Stimulated activated CD8-positive, alpha-beta memory T cell treated with anti-CD3 and anti-CD28 coated beads, Interleukin-12 subunit alpha, Interleukin-12 subunit beta, amount 100 ng/mL, for 1 hour (primary cell): ENCODE data around the gene CELA1.
"Not testable (repeated sequence)": the region's sequence is repeated elsewhere in the genome, so short reads cannot be mapped to it uniquely, and the experiment has no call there.

ENCODE experiments used
- DNase-seq: peaks from one replicate; pipeline ENCODE4 v3.0.0-alpha.2; 2020; ENCODE audit warnings: low read depth

The CELA1 gene

GRCh38 chr12:51343201-51343600 lies 3.3 kb downstream of the CELA1 start:
- no peak for DNase-seq

- DNase-seq, result no peak
These were observed 4.1 kb downstream of the CELA1 start for GRCh38 chr12:51342416-51342815.

GRCh38 chr12:51341251-51342007 lies 5.0 kb downstream of the CELA1 start:
- DNase-seq, result peak; percentile 50

GRCh38 chr12:51339750-51340149 lies 6.7 kb downstream of the CELA1 start:
- DNase-seq, result no peak

- DNase-seq, result not testable (repeated sequence)
These were observed 9.1 kb downstream of the CELA1 start for GRCh38 chr12:51337336-51337735.

GRCh38 chr12:51335931-51336330 lies 10.5 kb downstream of the CELA1 start:
- DNase-seq, result no peak

- DNase-seq, result no peak
These were observed 11.7 kb downstream of the CELA1 start for GRCh38 chr12:51334764-51335163.

- no peak for DNase-seq
These were observed 12.9 kb downstream of the CELA1 start for GRCh38 chr12:51333536-51333935.

GRCh38 chr12:51330186-51330585 lies 16.3 kb downstream of the CELA1 start:
- no peak for DNase-seq

GRCh38 chr12:51329742-51330141 lies 16.7 kb downstream of the CELA1 start:
- no peak for DNase-seq

- no peak for DNase-seq
These were observed 17.9 kb downstream of the CELA1 start for GRCh38 chr12:51328587-51328986.

- DNase-seq, result no peak
These were observed 19.6 kb downstream of the CELA1 start for GRCh38 chr12:51326698-51327439.

- no peak for DNase-seq
These were observed 21.5 kb downstream of the CELA1 start for GRCh38 chr12:51324953-51325352.

- DNase-seq, result peak; percentile 42
These were observed 22.2 kb downstream of the CELA1 start, which contains the start of gene BIN2 for GRCh38 chr12:51323966-51324895. Gene BIN2 (minus strand): TSS chr12:51324174. CDS start chr12:51324102, 72 bp downstream.

- DNase-seq, result peak; percentile 40
These were observed 23.0 kb downstream of the CELA1 start for GRCh38 chr12:51323317-51323960.

- DNase-seq, result no peak
These were observed 24.0 kb downstream of the CELA1 start for GRCh38 chr12:51322452-51322851.

- no peak for DNase-seq
These were observed 24.6 kb downstream of the CELA1 start for GRCh38 chr12:51321882-51322281.

- DNase-seq, result no peak
These were observed 25.7 kb downstream of the CELA1 start for GRCh38 chr12:51320695-51321320.

GRCh38 chr12:51320311-51320694 lies 26.2 kb downstream of the CELA1 start:
- no peak for DNase-seq

- DNase-seq, result no peak
These were observed 27.5 kb downstream of the CELA1 start for GRCh38 chr12:51318846-51319599.
